A673 (cell line): ENCODE results near the gene ASIC2.

ENCODE experiments used
- EZH2 ChIP-seq: fragments of 200-600 bp; sonication (generic); IDR thresholded peaks from 2 replicates; pipeline ENCODE4 v1.6.1; 2017; ENCODE audit warnings: borderline replicate concordance, low read depth, mild to moderate bottlenecking, mixed read lengths, antibody characterized with exemption, low read length; ENCODE audit not compliant: poor library complexity, severe bottlenecking
- TF ChIP-seq, protein P1 (sequence below): fragments of 300-800, 200-600 bp; sonication (generic); conservative IDR thresholded peaks from 2 replicates; pipeline ENCODE4 v1.5.1; 2017; ENCODE audit warnings: low read depth, mild to moderate bottlenecking, antibody characterized with exemption, low read length, moderate library complexity, mixed read lengths

DNA sequence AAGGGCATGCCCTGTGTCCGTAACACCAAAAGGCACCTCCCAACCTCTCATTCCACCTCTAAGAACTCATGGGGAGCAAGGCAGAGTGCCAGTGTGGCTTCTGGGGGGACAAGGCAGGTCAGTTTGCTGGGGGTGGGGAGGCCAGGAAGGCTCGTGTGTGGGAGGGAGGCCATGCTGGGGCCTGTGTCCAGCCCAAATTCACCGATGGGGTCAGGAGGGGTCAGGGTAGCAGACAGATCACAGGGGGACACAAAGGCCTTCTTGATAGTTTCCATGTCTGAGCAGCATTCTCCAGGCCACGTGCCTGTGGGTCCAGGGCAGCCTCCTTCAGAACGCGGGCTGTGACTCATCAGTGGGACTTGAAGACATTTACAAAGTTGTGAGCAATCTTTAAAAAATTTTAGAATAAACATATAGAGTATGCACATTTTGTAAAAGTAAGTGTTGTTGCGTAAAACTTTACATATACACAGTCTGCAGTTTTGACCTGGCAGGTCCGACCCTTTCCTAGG is 280.5 kb downstream of the ASIC2 start:
- no peak for TF ChIP-seq EZH2
- TF ChIP-seq, protein P1, sequence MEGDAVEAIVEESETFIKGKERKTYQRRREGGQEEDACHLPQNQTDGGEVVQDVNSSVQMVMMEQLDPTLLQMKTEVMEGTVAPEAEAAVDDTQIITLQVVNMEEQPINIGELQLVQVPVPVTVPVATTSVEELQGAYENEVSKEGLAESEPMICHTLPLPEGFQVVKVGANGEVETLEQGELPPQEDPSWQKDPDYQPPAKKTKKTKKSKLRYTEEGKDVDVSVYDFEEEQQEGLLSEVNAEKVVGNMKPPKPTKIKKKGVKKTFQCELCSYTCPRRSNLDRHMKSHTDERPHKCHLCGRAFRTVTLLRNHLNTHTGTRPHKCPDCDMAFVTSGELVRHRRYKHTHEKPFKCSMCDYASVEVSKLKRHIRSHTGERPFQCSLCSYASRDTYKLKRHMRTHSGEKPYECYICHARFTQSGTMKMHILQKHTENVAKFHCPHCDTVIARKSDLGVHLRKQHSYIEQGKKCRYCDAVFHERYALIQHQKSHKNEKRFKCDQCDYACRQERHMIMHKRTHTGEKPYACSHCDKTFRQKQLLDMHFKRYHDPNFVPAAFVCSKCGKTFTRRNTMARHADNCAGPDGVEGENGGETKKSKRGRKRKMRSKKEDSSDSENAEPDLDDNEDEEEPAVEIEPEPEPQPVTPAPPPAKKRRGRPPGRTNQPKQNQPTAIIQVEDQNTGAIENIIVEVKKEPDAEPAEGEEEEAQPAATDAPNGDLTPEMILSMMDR: no peak
